Panc1 (cell line): Measurements from ENCODE around the gene SAMHD1. TPM values are rescaled to one million over a fixed set of nuclear protein-coding genes. Genes with fewer than 3 reads are reported as not detected.
"Not testable (repeated sequence)": the region's sequence is repeated elsewhere in the genome, so short reads cannot be mapped to it uniquely, and the experiment has no call there.

ENCODE experiments used
- ATAC-seq: fragments of 200-7000 bp; cut with Tn5 transposase; 2 replicates; pipeline ENCODE4 v1.9.1; 2020; ENCODE audit warnings: mild to moderate bottlenecking, moderate library complexity
- BruUV-seq: library from RNA; stranded (reverse); fragments of 400-500 nt; replicated peaks from 2 replicates; lab custom pipeline; 2021; lab: Mats Ljungman, UMichigan
- CTCF ChIA-PET: fragments of 300-600 bp; sonication (Branson Sonifier 250); formaldehyde crosslinking; loops from one replicate; lab custom pipeline; 2022; ENCODE audit warnings: antibody characterized with exemption; lab: Charles Lee
- POLR2A ChIA-PET: fragments of 300-600 bp; sonication (Branson Sonifier 250); formaldehyde crosslinking; loops from one replicate; lab custom pipeline; 2022; ENCODE audit warnings: antibody characterized with exemption; lab: Charles Lee
- DNase-seq: peaks from one replicate; pipeline ENCODE4 v3.0.0-alpha.2; 2010; ENCODE audit warnings: low read depth, low spot score
- H3K27ac ChIP-seq: 2 replicates; pipeline ENCODE4 v1.5.1; 2011; ENCODE audit warnings: mild to moderate bottlenecking, low read length, inconsistent platforms
- H3K27me3 ChIP-seq: fragments of 200-500 bp; sonication (Bioruptor generic); 2 replicates; pipeline ENCODE4 v1.6.0; 2014; ENCODE audit warnings: low read length, inconsistent platforms; ENCODE audit not compliant: control insufficient read depth, insufficient read depth
- H3K36me3 ChIP-seq: fragments of 200-500 bp; sonication (Bioruptor generic); 2 replicates; pipeline ENCODE4 v1.5.1; 2014; ENCODE audit warnings: inconsistent platforms, mild to moderate bottlenecking, low read length, moderate library complexity; ENCODE audit not compliant: control insufficient read depth, insufficient read depth
- H3K4me1 ChIP-seq: 2 replicates; pipeline ENCODE4 v1.5.1; 2011; ENCODE audit warnings: inconsistent platforms, mild to moderate bottlenecking, low read length, moderate library complexity; ENCODE audit not compliant: control insufficient read depth, insufficient read depth
- H3K4me3 ChIP-seq, 2 experiments: 2 replicates each; pipeline ENCODE4 v1.5.1; 2011 to 2012; ENCODE audit warnings: low read depth in 2 of 2, low read length in 2 of 2, mild to moderate bottlenecking in 2 of 2, inconsistent platforms in 1 of 2, moderate library complexity in 1 of 2
- H3K9me3 ChIP-seq: fragments of 200-500 bp; sonication (Bioruptor generic); 2 replicates; pipeline ENCODE4 v1.5.1; 2014; ENCODE audit warnings: low read depth, mild to moderate bottlenecking, inconsistent platforms, low read length, moderate library complexity; ENCODE audit not compliant: control insufficient read depth, insufficient read depth
- CTCF ChIP-seq: fragments of 450-650 bp; IDR thresholded peaks from 2 replicates; pipeline ENCODE4 v1.5.1; 2017; ENCODE audit warnings: mild to moderate bottlenecking
- POLR2AphosphoS5 ChIP-seq: IDR thresholded peaks from 2 replicates; pipeline ENCODE4 v1.6.1; 2012; ENCODE audit warnings: mild to moderate bottlenecking, low read depth, low read length, moderate library complexity
- REST ChIP-seq, 2 experiments: IDR thresholded peaks; 2 replicates each; pipeline ENCODE4 v1.6.1; 2011 to 2012; ENCODE audit warnings: low read depth in 2 of 2, control low read depth in 1 of 2, low read length in 1 of 2, mild to moderate bottlenecking in 1 of 2, moderate library complexity in 1 of 2; ENCODE audit not compliant: insufficient read depth in 1 of 2
- SIN3A ChIP-seq: IDR thresholded peaks from 2 replicates; pipeline ENCODE4 v1.6.1; 2012; ENCODE audit warnings: low read depth, mild to moderate bottlenecking, low read length, moderate library complexity, borderline replicate concordance; ENCODE audit not compliant: insufficient read depth
- TCF7L2 ChIP-seq: IDR thresholded peaks from 2 replicates; pipeline ENCODE4 v1.6.1; 2011; ENCODE audit warnings: mild to moderate bottlenecking, low read depth, low read length, inconsistent platforms
- in situ Hi-C: cut with HindIII; loops from 2 replicates; pipeline ENCODE4 v1.10.0; 2016; ENCODE audit warnings: low sequenced_read_pairs, low pct_unique_long_range_greater_than_20kb
- intact Hi-C: fragments of 100-400 bp; cut with micrococcal nuclease; formaldehyde crosslinking; loops from one replicate; pipeline ENCODE4 v1.10.0; 2022; ENCODE audit not compliant: unreplicated experiment
- total RNA-seq: library from RNA; stranded (reverse); gene quantifications from one replicate; pipeline ENCODE4 v1.2.1, GENCODE V29; 2021; ENCODE audit not compliant: unreplicated experiment

Gene SAMHD1
- total RNA-seq, 1 experiment from 2014 or later = 16.8 TPM

- BruUV-seq = no TSS peak
- Histone ChIP-seq H3K27ac (no peak overlapping the region), H3K4me1 (no peaks in the 10 kb centered on the region), H3K27me3 (no peaks in the 10 kb centered on the region), H3K4me3 (no peak overlapping the region), H3K36me3 (no peaks in the 10 kb centered on the region), H3K9me3 (no peaks in the 10 kb centered on the region)
- intact Hi-C loops (no loop called here), in situ Hi-C loops (no loop called here)
- DNase-seq = no peak
- ATAC-seq = no peak
- CTCF ChIA-PET = interaction anchor here (0.7 kb wide), 1 partner anchor 1530 kb away, joined by 6 read pairs; no protein-coding TSS in a partner anchor
- POLR2A ChIA-PET = interaction anchor here (0.6 kb wide), 1 partner anchor 1352 kb away, joined by 6 read pairs; no protein-coding TSS in a partner anchor
- no peak for TF ChIP-seq CTCF
- no peak for TF ChIP-seq REST (IDR thresholded peaks at IDR 0.05; ENCODE audit: insufficient read depth in 1 of 2, low read depth in 2 of 2, low read length in 1 of 2)
- TF ChIP-seq SIN3A = no peak
- TF ChIP-seq TCF7L2 = no peak
- no peak for TF ChIP-seq POLR2AphosphoS5
These were observed 35.3 kb downstream of the SAMHD1 start for GRCh38 chr20:36916199-36916598.

- Histone ChIP-seq H3K4me1 (no peaks in the 10 kb centered on the region), H3K4me3 (no peak overlapping the region), H3K36me3 (no peaks in the 10 kb centered on the region), H3K27me3 (no peaks in the 10 kb centered on the region), H3K9me3 (no peaks in the 10 kb centered on the region), H3K27ac (no peak overlapping the region)
- DNase-seq (no peak), ATAC-seq (no peak)
- intact Hi-C loops (no loop called here), in situ Hi-C loops (no loop called here)
- CTCF ChIA-PET = no interaction called here
- POLR2A ChIA-PET = no interaction called here
- BruUV-seq = no TSS peak
- TF ChIP-seq CTCF = no peak
- TF ChIP-seq REST (IDR thresholded peaks at IDR 0.05; ENCODE audit: insufficient read depth in 1 of 2, low read depth in 2 of 2, low read length in 1 of 2) = no peak
These were observed 42.9 kb downstream of the SAMHD1 start for GRCh38 chr20:36908603-36909002.

GRCh38 chr20:36906086-36906485, 45.4 kb downstream of the SAMHD1 start:
- intact Hi-C loops, POLR2A ChIA-PET, in situ Hi-C loops, H3K36me3 ChIP-seq, H3K27ac ChIP-seq, H3K9me3 ChIP-seq, H3K4me3 ChIP-seq, CTCF ChIA-PET, BruUV-seq, DNase-seq, ATAC-seq, H3K27me3 ChIP-seq, H3K4me1 ChIP-seq: not testable (repeated sequence)

GRCh38 chr20:36905566-36905965, 45.9 kb downstream of the SAMHD1 start:
- intact Hi-C loops, H3K27me3 ChIP-seq, H3K27ac ChIP-seq, DNase-seq, CTCF ChIA-PET, BruUV-seq, ATAC-seq, H3K4me3 ChIP-seq, H3K9me3 ChIP-seq, H3K4me1 ChIP-seq, in situ Hi-C loops, H3K36me3 ChIP-seq, POLR2A ChIA-PET: not testable (repeated sequence)
